IMR-90 (cell line): ENCODE data around the gene MIER3. TPM values are rescaled to one million over a fixed set of nuclear protein-coding genes. Genes with fewer than 3 reads are reported as not detected.

ENCODE experiments used
- ATAC-seq: fragments of 200-7000 bp; cut with Tn5 transposase; 2 replicates; pipeline ENCODE4 v1.9.1; 2020; ENCODE audit warnings: low read depth, mild to moderate bottlenecking, moderate library complexity
- BruUV-seq: library from RNA; stranded (reverse); fragments of 400-500 nt; replicated peaks from 2 replicates; lab custom pipeline; 2021; lab: Mats Ljungman, UMichigan
- CTCF ChIA-PET: fragments of 300-600 bp; formaldehyde crosslinking; extraction: SDS; loops from one replicate; lab custom pipeline; 2021; ENCODE audit warnings: antibody characterized with exemption; lab: Yijun Ruan, JAX
- POLR2A ChIA-PET: fragments of 300-600 bp; sonication (Branson Sonifier 250); formaldehyde crosslinking; loops from one replicate; lab custom pipeline; 2022; ENCODE audit warnings: antibody characterized with exemption; ENCODE audit not compliant: unreplicated experiment; lab: Charles Lee
- DNase-seq: peaks from one replicate; pipeline ENCODE4 v3.0.0; 2013
- H2AFZ ChIP-seq: replicated peaks from 2 replicates; pipeline ENCODE3; 2013; ENCODE audit warnings: low read length, mild to moderate bottlenecking; ENCODE audit not compliant: poor library complexity
- H2AK5ac ChIP-seq: 2 replicates; pipeline ENCODE4 v1.6.1; 2013; ENCODE audit warnings: low read depth, low read length, inconsistent platforms
- H2AK9ac ChIP-seq: replicated peaks from 2 replicates; pipeline ENCODE3; 2013; ENCODE audit warnings: mild to moderate bottlenecking, low read depth, low read length, moderate library complexity; ENCODE audit not compliant: poor library complexity
- H2BK120ac ChIP-seq: 2 replicates; pipeline ENCODE4 v1.6.1; 2013; ENCODE audit warnings: low read depth, low read length, inconsistent platforms
- H2BK15ac ChIP-seq: 3 replicates; pipeline ENCODE4 v1.6.1; 2013; ENCODE audit warnings: low read depth, low read length, inconsistent platforms
- H2BK20ac ChIP-seq: 2 replicates; pipeline ENCODE4 v1.6.1; 2013; ENCODE audit warnings: low read depth, mild to moderate bottlenecking, inconsistent platforms, low read length, moderate library complexity
- H2BK5ac ChIP-seq: 2 replicates; pipeline ENCODE4 v1.6.1; 2013; ENCODE audit warnings: mild to moderate bottlenecking, low read depth, low read length, inconsistent platforms; ENCODE audit not compliant: poor library complexity, severe bottlenecking
- H3K14ac ChIP-seq: replicated peaks from 2 replicates; pipeline ENCODE4 v1.6.1; 2013; ENCODE audit warnings: low read depth, low read length, inconsistent platforms
- H3K18ac ChIP-seq: 2 replicates; pipeline ENCODE4 v1.6.1; 2013; ENCODE audit warnings: low read depth, low read length, control low read depth
- H3K23ac ChIP-seq: 2 replicates; pipeline ENCODE4 v1.6.1; 2013; ENCODE audit warnings: low read depth, low read length, inconsistent platforms
- H3K27ac ChIP-seq: 2 replicates; pipeline ENCODE4 v1.5.1; 2013; ENCODE audit warnings: mild to moderate bottlenecking, control low read depth, low read length; ENCODE audit not compliant: insufficient read depth
- H3K27me3 ChIP-seq: 2 replicates; pipeline ENCODE4 v1.6.1; 2013; ENCODE audit warnings: low read length; ENCODE audit not compliant: control insufficient read depth, insufficient read depth
- H3K36me3 ChIP-seq: 2 replicates; pipeline ENCODE4 v1.6.1; 2013; ENCODE audit warnings: low read length, mixed read lengths; ENCODE audit not compliant: control insufficient read depth, insufficient read depth
- H3K4ac ChIP-seq: 2 replicates; pipeline ENCODE4 v1.6.1; 2013; ENCODE audit warnings: low read depth, low read length, inconsistent platforms
- H3K4me1 ChIP-seq: 2 replicates; pipeline ENCODE4 v1.6.1; 2013; ENCODE audit warnings: low read length, mixed read lengths; ENCODE audit not compliant: control insufficient read depth, insufficient read depth
- H3K4me2 ChIP-seq: 2 replicates; pipeline ENCODE4 v1.6.1; 2013; ENCODE audit warnings: low read depth, mild to moderate bottlenecking, control low read depth, low read length, moderate library complexity
- H3K4me3 ChIP-seq: 2 replicates; pipeline ENCODE4 v1.5.1; 2013; ENCODE audit warnings: low read depth, mild to moderate bottlenecking, control low read depth, low read length, moderate library complexity; ENCODE audit not compliant: insufficient read depth
- H3K56ac ChIP-seq: 2 replicates; pipeline ENCODE4 v1.6.1; 2013; ENCODE audit warnings: low read length, inconsistent platforms; ENCODE audit not compliant: insufficient read depth; ENCODE audit errors: extremely low read depth
- H3K79me1 ChIP-seq, 2 experiments: 2 replicates each; pipeline ENCODE4 v1.6.1; 2013; ENCODE audit warnings: low read length in 2 of 2, inconsistent platforms in 1 of 2, low read depth in 1 of 2
- H3K9ac ChIP-seq: 2 replicates; pipeline ENCODE4 v1.6.1; 2013; ENCODE audit warnings: low read depth, low read length, control low read depth
- H3K9me1 ChIP-seq: 2 replicates; pipeline ENCODE4 v1.6.1; 2013; ENCODE audit warnings: low read length, inconsistent platforms; ENCODE audit not compliant: insufficient read depth
- H3K9me3 ChIP-seq: 2 replicates; pipeline ENCODE4 v1.6.1; 2013; ENCODE audit warnings: low read length; ENCODE audit not compliant: control insufficient read depth, insufficient read depth
- H4K20me1 ChIP-seq: 2 replicates; pipeline ENCODE4 v1.6.1; 2013; ENCODE audit warnings: low read length, inconsistent platforms; ENCODE audit not compliant: insufficient read depth
- H4K5ac ChIP-seq: 2 replicates; pipeline ENCODE4 v1.6.1; 2013; ENCODE audit warnings: mild to moderate bottlenecking, low read depth, low read length, control low read depth
- H4K8ac ChIP-seq, 2 experiments: 2 replicates each; pipeline ENCODE4 v1.6.1; 2013; ENCODE audit warnings: low read depth in 2 of 2, low read length in 2 of 2, control low read depth in 1 of 2, inconsistent platforms in 1 of 2
- H4K91ac ChIP-seq: 2 replicates; pipeline ENCODE4 v1.6.1; 2013; ENCODE audit warnings: low read depth, low read length, inconsistent platforms; ENCODE audit not compliant: insufficient read depth
- BHLHE40 ChIP-seq: fragments of 150-350 bp; IDR thresholded peaks from 2 replicates; pipeline ENCODE4 v1.6.1; 2016; ENCODE audit warnings: mild to moderate bottlenecking, low read depth, low read length
- CEBPB ChIP-seq: IDR thresholded peaks from 2 replicates; pipeline ENCODE4 v1.6.1; 2012; ENCODE audit warnings: low read depth, low read length, improper control_type of control experiment
- CHD1 ChIP-seq: IDR thresholded peaks from 2 replicates; pipeline ENCODE4 v1.6.1; 2012; ENCODE audit warnings: low read depth, low read length, improper control_type of control experiment
- ELK1 ChIP-seq: fragments of 150-350 bp; IDR thresholded peaks from 2 replicates; pipeline ENCODE4 v1.6.1; 2016; ENCODE audit warnings: low read depth, mild to moderate bottlenecking, low read length, moderate library complexity, borderline replicate concordance
- FOS ChIP-seq: fragments of 150-350 bp; IDR thresholded peaks from 2 replicates; pipeline ENCODE4 v1.6.1; 2016; ENCODE audit warnings: low read depth, low read length
- MAFK ChIP-seq: IDR thresholded peaks from 2 replicates; pipeline ENCODE4 v1.6.1; 2012; ENCODE audit warnings: low read depth, low read length, improper control_type of control experiment
- MAZ ChIP-seq: IDR thresholded peaks from 2 replicates; pipeline ENCODE4 v1.6.1; 2012; ENCODE audit warnings: low read depth, mild to moderate bottlenecking, low read length, improper control_type of control experiment, moderate library complexity, borderline replicate concordance
- MXI1 ChIP-seq: IDR thresholded peaks from 2 replicates; pipeline ENCODE4 v1.6.1; 2012; ENCODE audit warnings: low read depth, mild to moderate bottlenecking, low read length, moderate library complexity, borderline replicate concordance
- NFE2L2 ChIP-seq: fragments of 150-350 bp; IDR thresholded peaks from 2 replicates; pipeline ENCODE4 v1.6.1; 2016; ENCODE audit warnings: low read depth, mild to moderate bottlenecking, low read length
- RAD21 ChIP-seq: IDR thresholded peaks from 2 replicates; pipeline ENCODE4 v1.6.1; 2012; ENCODE audit warnings: low read length, improper control_type of control experiment
- RFX5 ChIP-seq: IDR thresholded peaks from 2 replicates; pipeline ENCODE4 v1.8.0; 2012; ENCODE audit warnings: low read depth, mild to moderate bottlenecking, low read length, moderate library complexity
- USF2 ChIP-seq: fragments of 150-350 bp; IDR thresholded peaks from 2 replicates; pipeline ENCODE4 v1.6.1; 2017; ENCODE audit warnings: mild to moderate bottlenecking, antibody characterized with exemption, low read length, low read depth
- WGBS, 2 experiments: methylation state at CpG; one replicate each; pipeline versions ENCODE4 v1.1.5 to v1.1.7; 2013; ENCODE audit warnings: missing lambda C conversion rate in 2 of 2; ENCODE audit not compliant: insufficient read length in 1 of 2; ENCODE audit errors: extremely low coverage in 2 of 2; 5-methylcytosine and 5-hydroxymethylcytosine counted together
- dilution Hi-C: fragments of 300-500 bp; cut with HindIII; formaldehyde crosslinking; loops from one replicate; pipeline ENCODE4 v1.14.3; 2018; ENCODE audit warnings: low sequenced_read_pairs; ENCODE audit not compliant: unreplicated experiment
- in situ Hi-C: fragments of 300-500 bp; cut with MboI; formaldehyde crosslinking; loops from 3 replicates; pipeline ENCODE4 v1.14.3; 2019; ENCODE audit warnings: low sequenced_read_pairs, inconsistent platforms, mixed read lengths
- intact Hi-C: fragments of 100-400 bp; cut with micrococcal nuclease; formaldehyde crosslinking; loops from 2 replicates; pipeline ENCODE4 v1.10.0; 2022
- polyA plus RNA-seq, 3 experiments: library from polyadenylated mRNA; depleted of rRNA; stranded (reverse); fragments of >200 nt; gene quantifications; 2 replicates each; pipeline ENCODE4 v1.2.3, GENCODE V29; 2012; ENCODE audit warnings: low replicate concordance in 1 of 3
- total RNA-seq: library from RNA; depleted of rRNA; stranded (reverse); fragments of >200 nt; gene quantifications from 2 replicates; pipeline ENCODE4 v1.2.3, GENCODE V29; 2012

MIER3 gene
- total and polyA plus RNA-seq, 2 of the 4 experiments (the other 2 are of a cell fraction): 6.4 to 22.9 TPM

GRCh38 chr5:56914678-56915077 lies 37.2 kb downstream of the MIER3 start:
- Histone ChIP-seq H3K4me1 (no peaks in the 10 kb centered on the region), H3K4ac (no peak overlapping the region), H3K36me3 (0 out of 2 replicates have a peak, but pooled peaks cover 1% of the 10 kb centered on the region), H4K20me1 (no peaks in the 10 kb centered on the region), H3K27me3 (no peaks in the 10 kb centered on the region), H2AK5ac (no peak overlapping the region), H2AK9ac (no peak overlapping the region), H3K23ac (no peak overlapping the region), H4K91ac (no peak overlapping the region), H3K4me2 (no peak overlapping the region), H4K8ac (no peak overlapping the region), H3K9me1 (no peaks in the 10 kb centered on the region), H2AFZ (no peak overlapping the region), H3K9ac (no peak overlapping the region), H2BK5ac (no peak overlapping the region), H3K4me3 (no peak overlapping the region), H2BK15ac (no peak overlapping the region), H3K79me1 (peaks cover 3% of the 10 kb centered on the region in 2 experiments; a peak in 1 of 4 replicates), H3K18ac (no peak overlapping the region), H4K5ac (no peak overlapping the region), H3K9me3 (no peaks in the 10 kb centered on the region), H3K56ac (no peak overlapping the region), H3K14ac (no peak overlapping the region), H3K27ac (no peak overlapping the region), H2BK120ac (no peak overlapping the region), H2BK20ac (no peak overlapping the region)
- dilution Hi-C loops (no loop called here), intact Hi-C loops (no loop called here), in situ Hi-C loops (loop anchor here (25.0 kb wide), 1 partner anchor 1548 kb away; the partner anchor contains the start of gene PLK2)
- POLR2A ChIA-PET: no interaction called here
- no TSS peak for BruUV-seq
- no peak for TF ChIP-seq CHD1
- no peak for TF ChIP-seq ELK1
- TF ChIP-seq MAZ: no peak
- TF ChIP-seq MXI1: no peak
- TF ChIP-seq RFX5: no peak
- no peak for TF ChIP-seq USF2
- TF ChIP-seq FOS: no peak
- TF ChIP-seq RAD21: no peak
- no peak for TF ChIP-seq BHLHE40
- TF ChIP-seq MAFK: no peak
- TF ChIP-seq NFE2L2: no peak
- no peak for TF ChIP-seq CEBPB
- DNase-seq: no peak
- no CpG with 5 or more reads among the region's 2 CpGs for WGBS, 2 experiments
- CTCF ChIA-PET: interaction anchor here (0.6 kb wide), 1 partner anchor 186 kb away, joined by 3 read pairs; no protein-coding TSS in a partner anchor
- no peak for ATAC-seq
